Measurements from ENCODE around the gene ZNF627.

DNA sequence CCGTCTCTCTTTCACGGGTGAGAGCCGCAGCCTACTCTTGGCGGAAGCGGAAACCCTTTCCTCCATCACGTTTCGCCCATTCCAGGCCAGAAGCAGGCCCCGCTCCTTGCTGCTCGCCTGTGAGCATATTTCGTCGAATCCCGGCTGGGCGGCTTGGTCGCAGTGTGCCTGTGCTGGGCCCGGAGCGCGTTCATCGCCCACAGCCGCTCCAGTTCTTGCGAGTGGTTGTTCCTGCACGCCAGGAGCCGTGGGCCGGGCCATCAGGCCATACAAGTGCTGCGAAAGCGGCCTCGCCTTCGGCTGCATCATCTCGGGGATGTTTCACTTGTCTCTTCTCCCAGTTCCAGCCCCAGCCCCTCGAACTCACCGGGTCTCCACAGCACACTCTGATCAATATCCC is 65.0 kb downstream of the ZNF627 start:
- TF ChIP-seq, protein P1, sequence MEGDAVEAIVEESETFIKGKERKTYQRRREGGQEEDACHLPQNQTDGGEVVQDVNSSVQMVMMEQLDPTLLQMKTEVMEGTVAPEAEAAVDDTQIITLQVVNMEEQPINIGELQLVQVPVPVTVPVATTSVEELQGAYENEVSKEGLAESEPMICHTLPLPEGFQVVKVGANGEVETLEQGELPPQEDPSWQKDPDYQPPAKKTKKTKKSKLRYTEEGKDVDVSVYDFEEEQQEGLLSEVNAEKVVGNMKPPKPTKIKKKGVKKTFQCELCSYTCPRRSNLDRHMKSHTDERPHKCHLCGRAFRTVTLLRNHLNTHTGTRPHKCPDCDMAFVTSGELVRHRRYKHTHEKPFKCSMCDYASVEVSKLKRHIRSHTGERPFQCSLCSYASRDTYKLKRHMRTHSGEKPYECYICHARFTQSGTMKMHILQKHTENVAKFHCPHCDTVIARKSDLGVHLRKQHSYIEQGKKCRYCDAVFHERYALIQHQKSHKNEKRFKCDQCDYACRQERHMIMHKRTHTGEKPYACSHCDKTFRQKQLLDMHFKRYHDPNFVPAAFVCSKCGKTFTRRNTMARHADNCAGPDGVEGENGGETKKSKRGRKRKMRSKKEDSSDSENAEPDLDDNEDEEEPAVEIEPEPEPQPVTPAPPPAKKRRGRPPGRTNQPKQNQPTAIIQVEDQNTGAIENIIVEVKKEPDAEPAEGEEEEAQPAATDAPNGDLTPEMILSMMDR (IDR thresholded peaks at IDR 0.05) = no peak
- no peak for TF ChIP-seq POLR2A (IDR thresholded peaks at IDR 0.05)

All from tibial nerve (tissue), 3 donors.